B cell (primary cell): ENCODE results near the gene FBRS. TPM values are rescaled to one million over a fixed set of nuclear protein-coding genes. Genes with fewer than 3 reads are reported as not detected.

Experiments
- ATAC-seq: fragments of 200-7000 bp; cut with Tn5 transposase; one replicate; pipeline ENCODE4 v1.10.0; 2021; ENCODE audit warnings: low read depth, mild to moderate bottlenecking, moderate number of reproducible peaks, moderate library complexity
- CTCF ChIA-PET: fragments of 350-600 bp; sonication (Branson Sonifier 250); formaldehyde crosslinking; loops from one replicate; lab custom pipeline; 2021; ENCODE audit warnings: antibody characterized with exemption, inconsistent platforms; lab: Charles Lee
- POLR2A ChIA-PET: fragments of 350-600 bp; sonication (Branson Sonifier 250); formaldehyde crosslinking; loops from one replicate; lab custom pipeline; 2021; ENCODE audit warnings: antibody characterized with exemption; lab: Charles Lee
- DNase-seq: peaks from one replicate; pipeline ENCODE4 v3.0.0; 2013
- H2AFZ ChIP-seq: 2 replicates; pipeline ENCODE4 v1.6.1; 2012; ENCODE audit warnings: mild to moderate bottlenecking, low read depth, low read length; ENCODE audit not compliant: insufficient read depth, poor library complexity, severe bottlenecking
- H3K27ac ChIP-seq, 2 donors: 1 replicate in 1 of 2; 2 replicates in 1 of 2; pipeline ENCODE4 v1.5.1; 2012 to 2013; ENCODE audit warnings: low read length in 2 of 2, mild to moderate bottlenecking in 2 of 2, moderate library complexity in 1 of 2
- H3K27me3 ChIP-seq, 4 experiments: fragments of 200-600 bp in 1 of 4; sonication (generic) in 1 of 4; replicated peaks in 1 of 4; 1 replicate in 2 of 4; 2 replicates in 2 of 4; pipeline versions ENCODE4 v1.6.1 to v1.7.0; 2013 to 2016; ENCODE audit warnings: low read length in 3 of 4, mild to moderate bottlenecking in 2 of 4, mixed read lengths in 1 of 4, moderate library complexity in 1 of 4; ENCODE audit not compliant: insufficient read depth in 4 of 4, control insufficient read depth in 3 of 4; ENCODE audit errors: control extremely low read depth in 1 of 4
- H3K36me3 ChIP-seq, 2 experiments: replicated peaks in 1 of 2; 1 replicate in 1 of 2; 2 replicates in 1 of 2; pipeline versions ENCODE4 v1.6.1 to v1.7.1; 2013; ENCODE audit warnings: low read length in 1 of 2; ENCODE audit not compliant: insufficient read depth in 2 of 2, control insufficient read depth in 1 of 2; ENCODE audit errors: control extremely low read depth in 1 of 2, extremely low read depth in 1 of 2
- H3K4me1 ChIP-seq, 2 donors: fragments of 200-600 bp in 1 of 2; sonication (generic) in 1 of 2; 1 replicate in 1 of 2; 2 replicates in 1 of 2; pipeline versions ENCODE4 v1.5.1 to v1.6.1; 2013 to 2017; ENCODE audit warnings: low read length in 2 of 2; ENCODE audit not compliant: control insufficient read depth in 2 of 2, insufficient read depth in 2 of 2
- H3K4me2 ChIP-seq: replicated peaks from 2 replicates; pipeline ENCODE3; 2012; ENCODE audit warnings: mild to moderate bottlenecking, low read depth, low read length; ENCODE audit not compliant: poor library complexity, severe bottlenecking
- H3K4me3 ChIP-seq, 5 experiments: fragments of 200-600 bp in 1 of 5; sonication (generic) in 1 of 5; 1 replicate in 3 of 5; 2 replicates in 2 of 5; pipeline versions ENCODE4 v1.5.1 to v1.7.0; 2011 to 2016; ENCODE audit warnings: low read length in 4 of 5, mild to moderate bottlenecking in 4 of 5, low read depth in 2 of 5, control low read depth in 1 of 5, moderate library complexity in 1 of 5; ENCODE audit not compliant: insufficient read depth in 1 of 5; ENCODE audit errors: control extremely low read depth in 1 of 5, extremely low read depth in 1 of 5
- H3K79me2 ChIP-seq: fragments of 200-600 bp; sonication (generic); one replicate; pipeline ENCODE4 v1.6.0; 2016; ENCODE audit warnings: low read length; ENCODE audit not compliant: control insufficient read depth, insufficient read depth
- H3K9ac ChIP-seq: fragments of 200-600 bp; sonication (generic); 2 replicates; pipeline ENCODE4 v1.6.1; 2017; ENCODE audit warnings: mild to moderate bottlenecking, low read length, moderate library complexity
- H3K9me3 ChIP-seq, 3 donors: one replicate each; pipeline versions ENCODE4 v1.6.1 to v1.7.1; 2013; ENCODE audit warnings: low read length in 2 of 3; ENCODE audit not compliant: control insufficient read depth in 2 of 3, insufficient read depth in 1 of 3; ENCODE audit errors: control extremely low read depth in 1 of 3
- H4K20me1 ChIP-seq: 2 replicates; pipeline ENCODE4 v1.6.0; 2012; ENCODE audit warnings: mild to moderate bottlenecking, low read length; ENCODE audit not compliant: insufficient read depth, control insufficient read depth, poor library complexity, severe bottlenecking
- H3K27ac Mint-ChIP-seq: one replicate; pipeline ENCODE4 v1.8.0; 2021; ENCODE audit warnings: mixed read lengths
- H3K27me3 Mint-ChIP-seq: one replicate; pipeline ENCODE4 v1.8.0; 2021; ENCODE audit warnings: mixed read lengths
- H3K4me1 Mint-ChIP-seq: one replicate; pipeline ENCODE4 v1.8.0; 2021; ENCODE audit warnings: mixed read lengths
- H3K4me3 Mint-ChIP-seq: one replicate; pipeline ENCODE4 v1.8.0; 2021; ENCODE audit warnings: mixed read lengths
- H3K9me3 Mint-ChIP-seq: one replicate; pipeline ENCODE4 v1.8.0; 2022; ENCODE audit warnings: mixed read lengths; ENCODE audit not compliant: insufficient read depth
- CTCF ChIP-seq: fragments of 200-600 bp; IDR thresholded peaks from one replicate; pipeline ENCODE4 v1.8.0; 2022; ENCODE audit warnings: antibody characterized with exemption, mild to moderate bottlenecking
- EZH2 ChIP-seq: IDR thresholded peaks from 2 replicates; pipeline ENCODE4 v1.6.1; 2012; ENCODE audit warnings: borderline replicate concordance, low read depth, mild to moderate bottlenecking, moderate library complexity, low read length; ENCODE audit not compliant: insufficient read depth, poor library complexity, severe bottlenecking
- WGBS: methylation state at CpG from one replicate; pipeline ENCODE4 v1.1.5; 2013; ENCODE audit warnings: missing lambda C conversion rate; ENCODE audit not compliant: insufficient coverage; 5-methylcytosine and 5-hydroxymethylcytosine counted together
- intact Hi-C: fragments of 100-400 bp; cut with micrococcal nuclease; formaldehyde crosslinking; loops from one replicate; pipeline ENCODE4 v1.10.0; 2022
- polyA plus RNA-seq: library from polyadenylated mRNA; depleted of rRNA; stranded (reverse); fragments of >200 nt; gene quantifications from 2 replicates; pipeline ENCODE4 v1.2.3, GENCODE V29; 2012
- total RNA-seq, 2 donors: library from RNA; stranded (reverse); fragments of 120-200 nt in 1 of 2; gene quantifications; 1 replicate in 1 of 2; 2 replicates in 1 of 2; pipeline versions ENCODE4 v1.2.3 to v1.2.4, GENCODE V29; 2013 to 2022

FBRS gene
- total and polyA plus RNA-seq, 2 donors (not counting 1 experiment from before 2014, with no cell fraction given) = 68.3 to 194 TPM

GRCh38 chr16:30644334-30644830, 13.8 kb upstream of the FBRS start:
- no peak overlapping the region for H3K4me3 ChIP-seq
- H2AFZ ChIP-seq = no peak overlapping the region
- H3K79me2 ChIP-seq = no peaks in the 10 kb centered on the region
- no peak overlapping the region for H3K9ac ChIP-seq
- H3K4me2 ChIP-seq = no peak overlapping the region
- DNase-seq = no peak
- no peaks in the 10 kb centered on the region for H4K20me1 ChIP-seq
- Mint-ChIP-seq H3K9me3 (no peaks in the 10 kb centered on the region), H3K4me1 (no peaks in the 10 kb centered on the region), H3K27ac (no peak overlapping the region), H3K4me3 (no peak overlapping the region), H3K27me3 (no peaks in the 10 kb centered on the region)
- peaks cover 0 to 2% of the 10 kb centered on the region in 2 donors for H3K4me1 ChIP-seq
- WGBS = 98% methylated on average over 3 of the region's 4 CpGs
- POLR2A ChIA-PET = no interaction called here
- H3K27ac ChIP-seq = no peak overlapping the region
- TF ChIP-seq CTCF = no peak
- no peak for TF ChIP-seq EZH2
- CTCF ChIA-PET = interaction anchor here (1.0 to 1.5 kb wide), 2 partner anchors 9 to 47 kb away, joined by 3 read pairs; no protein-coding TSS in a partner anchor
- intact Hi-C loops = no loop called here
- H3K27me3 ChIP-seq = no peaks in the 10 kb centered on the region
- ATAC-seq = no peak
- H3K9me3 ChIP-seq = no peaks in the 10 kb centered on the region
- H3K36me3 ChIP-seq = no peaks in the 10 kb centered on the region

- TF ChIP-seq CTCF (no peak), EZH2 (no peak)
- intact Hi-C loops = no loop called here
- Histone ChIP-seq H3K4me2 (no peak overlapping the region), H3K36me3 (no peaks in the 10 kb centered on the region), H3K4me3 (no peak overlapping the region), H3K9me3 (peaks cover 0 to 8% (median 0%) of the 10 kb centered on the region in 3 donors), H3K27me3 (no peaks in the 10 kb centered on the region), H3K79me2 (no peaks in the 10 kb centered on the region), H2AFZ (no peak overlapping the region), H3K4me1 (peaks cover 5 to 11% of the 10 kb centered on the region in 2 donors), H4K20me1 (no peaks in the 10 kb centered on the region), H3K27ac (no peak overlapping the region), H3K9ac (no peak overlapping the region)
- ChIA-PET POLR2A (no interaction called here), CTCF (interaction anchor here (1.0 kb wide), 1 partner anchor 17 kb away, joined by 4 read pairs; no protein-coding TSS in a partner anchor)
- ATAC-seq = no peak
- Mint-ChIP-seq H3K9me3 (no peaks in the 10 kb centered on the region), H3K27ac (no peak overlapping the region), H3K4me3 (no peak overlapping the region), H3K27me3 (no peaks in the 10 kb centered on the region), H3K4me1 (peaks cover 9% of the 10 kb centered on the region)
- WGBS = 95% methylated on average over 3 of the region's 6 CpGs
- no peak for DNase-seq
These were observed 12.5 kb upstream of the FBRS start for GRCh38 chr16:30645727-30646126.
